Adrenal gland (tissue), 12 donors: ENCODE measurements around the gene CAPN15. TPM values are rescaled to one million over a fixed set of nuclear protein-coding genes. Genes with fewer than 3 reads are reported as not detected.

Experiments used
- DNase-seq, 7 donors: peaks; one replicate each; pipeline ENCODE4 v3.0.0-alpha.2; 2019 to 2020
- H3K27ac ChIP-seq, 5 donors: fragments of 200-600 bp; sonication (generic) in 4 of 5; 1 replicate in 3 of 5; 2 replicates in 2 of 5; pipeline versions ENCODE4 v1.5.1 to v1.8.0; 2016 to 2020; ENCODE audit warnings: mild to moderate bottlenecking in 1 of 5
- H3K27me3 ChIP-seq: fragments of 200-600 bp; 2 replicates; pipeline ENCODE4 v1.8.0; 2021
- H3K36me3 ChIP-seq, 2 donors: fragments of 200-600 bp; replicated peaks in 1 of 2; 1 replicate in 1 of 2; 2 replicates in 1 of 2; pipeline versions ENCODE4 v1.5.1 to v1.8.0; 2018 to 2022
- H3K4me1 ChIP-seq, 2 donors: fragments of 200-600 bp; replicated peaks in 1 of 2; 1 replicate in 1 of 2; 2 replicates in 1 of 2; pipeline versions ENCODE4 v1.5.1 to v1.8.0; 2018 to 2021
- H3K4me3 ChIP-seq, 4 donors: fragments of 200-600 bp; sonication (generic) in 3 of 4; one replicate each; pipeline ENCODE4 v1.5.1; 2016 to 2018
- H3K9me3 ChIP-seq, 3 donors: fragments of 200-600 bp; sonication (generic) in 1 of 3; replicated peaks in 1 of 3; 1 replicate in 2 of 3; 2 replicates in 1 of 3; pipeline versions ENCODE4 v1.5.1 to v1.8.0; 2016 to 2021
- CTCF ChIP-seq, 6 experiments: fragments of 450-650 bp in 4 of 6; fragments of 200-600 bp in 2 of 6; sonication (generic) in 1 of 6; IDR thresholded peaks; 1 replicate in 5 of 6; 2 replicates in 1 of 6; pipeline versions ENCODE4 v1.5.1 to v1.8.0; 2016 to 2021; ENCODE audit warnings: antibody characterized with exemption in 6 of 6, mild to moderate bottlenecking in 2 of 6, moderate library complexity in 1 of 6
- POLR2A ChIP-seq, 2 donors: fragments of 450-650 bp; IDR thresholded peaks; one replicate each; pipeline ENCODE4 v1.6.1; 2017; ENCODE audit warnings: antibody characterized with exemption in 2 of 2, mild to moderate bottlenecking in 2 of 2, moderate library complexity in 1 of 2
- WGBS, 4 donors: extraction: QIAGEN DNeasy Blood & Tissue Kit in 2 of 4; methylation state at CpG; one replicate each; pipeline versions ENCODE4 v1.1.5 to v1.1.7; 2013 to 2017; 5-methylcytosine and 5-hydroxymethylcytosine counted together
- intact Hi-C, 2 donors: fragments of 100-400 bp; cut with DNase I; formaldehyde crosslinking; loops; one replicate each; pipeline versions ENCODE4 v1.14.1 to v1.15.0; 2022 to 2023
- polyA plus RNA-seq, 3 donors: library from polyadenylated mRNA; stranded (reverse); fragments of 200-250 nt in 2 of 3; fragments of 350-450 nt in 1 of 3; fragmentation: Illumina TruSeq in 1 of 3; extraction: RNeasy Lipid Tissue Mini Kit (QIAGEN cat#74804) in 1 of 3; gene quantifications; one replicate each; pipeline ENCODE4 v1.2.3, GENCODE V29; 2013 to 2014
- total RNA-seq, 9 donors: library from RNA; depleted of rRNA in 4 of 9; stranded (reverse); fragments of >200 nt in 4 of 9; fragments of 120-200 nt in 1 of 9; fragmentation: NEBNext Ultra II Directional in 1 of 9; extraction: Animal tissue kit (Norgen Biotek cat#: 25700) in 1 of 9; gene quantifications; one replicate each; pipeline versions ENCODE4 v1.1.0 to v1.2.4, GENCODE V29; 2013 to 2023
- donor health status: healthy with polysubstance abuse.
- donor health status: Bipolar disorder and iron deficiency.
- donor health status: DM: yes; HTN: yes; CAD: no.
- donor health status: DM: no; HTN: no; CAD: no.
- donor health status: DM: no; HTN: no; CAD: no.
- donor health status: DM: yes; HTN: yes; CAD: no.

Gene CAPN15
- total and polyA plus RNA-seq, 12 donors = 2.3 to 91.8 (median 43.0) TPM

- Histone ChIP-seq H3K4me1 (peaks cover 0 to 6% of the 10 kb centered on the region in 2 donors), H3K9me3 (no peaks in the 10 kb centered on the region), H3K4me3 (no peak overlapping the region), H3K36me3 (peaks cover 0 to 16% of the 10 kb centered on the region in 2 donors), H3K27me3 (peaks cover 15% of the 10 kb centered on the region), H3K27ac (no peak overlapping the region)
- intact Hi-C loops = no loop called here
- no peak for DNase-seq
- TF ChIP-seq CTCF (IDR thresholded peaks at IDR 0.05) = no peak
- TF ChIP-seq POLR2A (IDR thresholded peaks at IDR 0.05) = no peak
- WGBS, 4 donors = 74 to 83% (median 80%) methylated on average over 10 to 32 of the region's 32 CpGs
Measured at GRCh38 chr16:555528-556473, 28.3 kb downstream of the CAPN15 start.

- intact Hi-C loops = no loop called here
- peaks cover 23% of the 10 kb centered on the region for H3K27me3 ChIP-seq
- DNase-seq = no peak
- H3K9me3 ChIP-seq = no peaks in the 10 kb centered on the region
- H3K27ac ChIP-seq = no peak overlapping the region
- TF ChIP-seq POLR2A (IDR thresholded peaks at IDR 0.05) (no peak), CTCF (IDR thresholded peaks at IDR 0.05) (no peak)
- peaks cover 0 to 6% of the 10 kb centered on the region in 2 donors for H3K4me1 ChIP-seq
- no peak overlapping the region for H3K4me3 ChIP-seq
- peaks cover 0 to 12% of the 10 kb centered on the region in 2 donors for H3K36me3 ChIP-seq
- 84 to 90% (median 87%) methylated on average over 11 to 32 of the region's 32 CpGs for WGBS, 4 donors
Measured at GRCh38 chr16:556474-557173, 29.1 kb downstream of the CAPN15 start.

- DNase-seq = no peak
- peaks cover 0 to 2% of the 10 kb centered on the region in 2 donors for H3K36me3 ChIP-seq
- TF ChIP-seq POLR2A (IDR thresholded peaks at IDR 0.05) (no peak), CTCF (IDR thresholded peaks at IDR 0.05) (no peak)
- intact Hi-C loops = no loop called here
- WGBS, 4 donors = 80 to 81% (median 80%) methylated on average over 7 to 23 of the region's 23 CpGs; no CpG with 5 or more reads in 1 of the 4 donors
- peaks cover 23% of the 10 kb centered on the region for H3K27me3 ChIP-seq
- no peaks in the 10 kb centered on the region for H3K9me3 ChIP-seq
- H3K27ac ChIP-seq = no peak overlapping the region
- no peak overlapping the region for H3K4me3 ChIP-seq
- H3K4me1 ChIP-seq = peaks cover 0 to 6% of the 10 kb centered on the region in 2 donors
Measured at GRCh38 chr16:557463-558297, 30.2 kb downstream of the CAPN15 start.
